Measurements from ENCODE around the gene MYO1G. TPM values are rescaled to one million over a fixed set of nuclear protein-coding genes. Genes with fewer than 3 reads are reported as not detected.

Gene MYO1G
- total RNA-seq, 1 donor from 2014 or later: 6.0 TPM

DNA sequence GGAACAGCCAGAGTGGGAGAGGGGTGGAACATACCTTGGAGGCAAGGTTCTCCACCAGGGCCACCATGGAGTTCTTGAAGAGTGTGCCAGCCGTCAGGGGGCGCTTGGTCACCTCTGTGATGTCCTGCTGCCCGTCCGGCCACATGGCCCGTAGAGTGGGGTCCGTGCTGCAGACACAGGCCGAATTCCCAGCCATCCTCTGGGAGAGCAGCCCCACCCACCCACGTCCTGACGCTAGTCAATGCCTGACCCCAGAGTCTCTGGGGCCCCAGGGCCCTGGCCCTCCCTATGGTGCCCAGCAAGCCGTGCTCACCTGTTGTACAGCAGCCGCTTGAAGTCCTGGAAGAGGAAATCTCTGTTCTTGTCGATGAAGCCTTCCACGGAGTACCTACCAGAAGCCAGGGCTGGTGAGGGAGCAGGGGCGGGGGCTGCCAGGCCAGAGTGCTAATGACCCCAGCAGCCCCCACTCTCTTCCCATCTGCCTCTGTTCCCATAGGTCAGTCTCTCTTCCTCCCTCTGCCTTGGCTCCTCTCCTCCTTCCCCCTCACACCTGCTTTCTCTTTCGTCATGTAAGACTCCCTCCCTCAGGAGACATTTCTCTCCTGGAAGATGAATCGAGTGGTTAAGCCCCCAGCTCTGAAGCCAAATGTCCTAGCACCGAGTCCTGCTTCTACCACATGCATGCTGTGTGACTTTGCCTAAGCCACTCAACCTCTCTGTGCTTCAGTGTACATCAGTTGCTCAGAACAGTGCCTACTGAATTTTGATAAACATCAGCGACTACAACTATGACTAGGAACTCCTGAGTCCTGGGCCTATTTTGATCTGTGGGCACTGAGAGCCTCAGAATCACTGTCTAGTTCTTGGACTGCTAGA lies 11.0 kb downstream of the MYO1G start:
- DNase-seq (ENCODE audit: low spot score): no peak

- no peak for DNase-seq (ENCODE audit: low spot score)
Measured at GRCh38 chr7:44966731-44967538, 11.9 kb downstream of the MYO1G start.

DNA sequence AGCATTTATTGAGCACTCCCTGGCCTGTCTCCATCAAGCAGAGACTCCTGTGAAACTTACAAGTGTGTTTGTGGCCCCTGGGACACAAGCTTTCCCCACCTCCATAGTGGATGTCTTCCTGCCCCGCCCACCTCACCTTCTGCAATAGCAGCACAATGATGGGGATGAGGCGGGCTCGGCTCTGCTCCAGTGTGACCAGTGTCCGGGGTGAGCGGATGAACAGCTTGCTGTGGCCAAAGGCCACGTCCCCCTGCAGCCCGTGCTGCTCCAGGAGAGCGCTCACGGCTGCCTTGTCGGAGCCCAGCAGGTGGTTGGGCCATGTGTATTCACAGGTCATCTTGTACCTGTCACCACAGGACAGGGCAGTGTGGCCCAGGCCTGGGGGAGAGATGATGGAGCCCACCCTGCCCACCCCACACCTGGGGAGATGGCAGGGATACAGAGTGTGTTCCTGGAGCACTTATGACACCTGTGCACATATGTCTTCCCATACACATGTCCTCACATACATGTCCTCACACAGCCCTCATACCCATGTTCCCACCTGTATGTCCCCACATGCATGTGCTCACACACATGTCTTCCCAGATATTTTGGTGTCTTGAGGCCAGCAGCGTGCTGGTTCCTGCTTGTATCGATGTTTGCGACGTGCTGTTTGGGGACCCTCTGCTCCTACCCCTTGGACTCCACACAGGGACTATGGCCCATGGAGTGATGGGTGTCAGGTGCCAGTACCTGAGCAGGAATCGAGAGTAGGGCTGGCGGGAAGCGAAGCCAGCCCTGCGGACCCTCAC lies 12.7 kb downstream of the MYO1G start:
- no peak for DNase-seq (ENCODE audit: low spot score)

GRCh38 chr7:44965441-44965903 lies 13.3 kb downstream of the MYO1G start:
- DNase-seq (ENCODE audit: low spot score): no peak

- no peak for DNase-seq (ENCODE audit: low spot score)
Measured at GRCh38 chr7:44964831-44965440, 13.9 kb downstream of the MYO1G start.

- DNase-seq (ENCODE audit: low spot score): no peak
Measured at GRCh38 chr7:44964384-44964830, 14.4 kb downstream of the MYO1G start.

DNA sequence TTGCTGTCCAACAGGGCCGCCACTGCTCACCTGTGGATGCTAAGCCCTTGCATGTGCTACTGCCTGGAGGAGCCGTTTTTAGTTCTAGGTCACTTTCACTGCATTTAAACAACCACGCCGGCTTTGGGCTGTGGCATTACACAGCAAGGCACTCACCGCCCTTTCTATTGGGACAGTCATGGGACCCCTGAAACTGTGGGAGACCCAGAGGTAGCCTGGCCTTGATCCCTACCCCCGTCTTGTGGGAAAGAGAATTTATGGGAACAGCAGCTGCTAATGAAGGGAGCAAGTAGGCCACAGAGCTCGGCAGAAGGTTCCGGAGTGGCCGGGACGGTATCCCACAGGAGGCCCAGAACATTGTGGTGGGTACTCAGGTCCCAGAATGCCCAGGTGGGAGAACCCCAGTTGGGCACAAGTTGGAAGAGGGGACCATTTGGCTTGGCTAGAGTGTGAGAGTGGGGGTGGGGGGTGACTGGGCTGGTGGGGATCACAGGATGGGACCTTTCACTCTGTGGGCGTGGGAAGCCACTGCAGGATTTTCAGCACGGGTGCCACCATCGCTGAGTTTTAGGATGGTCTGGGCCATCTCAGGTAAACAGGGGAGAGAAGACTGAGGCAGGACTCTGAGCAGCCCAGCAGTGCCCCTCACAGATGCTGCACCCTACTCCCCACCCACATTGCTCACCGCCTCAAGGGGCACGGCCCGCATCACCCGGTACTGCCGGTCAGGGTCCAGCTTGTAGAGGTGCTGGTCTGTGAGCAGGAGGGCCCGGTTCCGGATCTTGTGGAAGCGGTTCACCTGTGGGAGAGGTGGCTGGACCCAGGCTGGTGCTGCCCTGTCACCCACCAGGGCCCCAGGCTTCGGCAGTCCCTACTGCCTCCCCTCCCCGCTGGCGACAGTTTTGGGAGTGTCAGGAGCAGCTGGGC lies 15.2 kb downstream of the MYO1G start:
- DNase-seq (ENCODE audit: low spot score): no peak

DNA sequence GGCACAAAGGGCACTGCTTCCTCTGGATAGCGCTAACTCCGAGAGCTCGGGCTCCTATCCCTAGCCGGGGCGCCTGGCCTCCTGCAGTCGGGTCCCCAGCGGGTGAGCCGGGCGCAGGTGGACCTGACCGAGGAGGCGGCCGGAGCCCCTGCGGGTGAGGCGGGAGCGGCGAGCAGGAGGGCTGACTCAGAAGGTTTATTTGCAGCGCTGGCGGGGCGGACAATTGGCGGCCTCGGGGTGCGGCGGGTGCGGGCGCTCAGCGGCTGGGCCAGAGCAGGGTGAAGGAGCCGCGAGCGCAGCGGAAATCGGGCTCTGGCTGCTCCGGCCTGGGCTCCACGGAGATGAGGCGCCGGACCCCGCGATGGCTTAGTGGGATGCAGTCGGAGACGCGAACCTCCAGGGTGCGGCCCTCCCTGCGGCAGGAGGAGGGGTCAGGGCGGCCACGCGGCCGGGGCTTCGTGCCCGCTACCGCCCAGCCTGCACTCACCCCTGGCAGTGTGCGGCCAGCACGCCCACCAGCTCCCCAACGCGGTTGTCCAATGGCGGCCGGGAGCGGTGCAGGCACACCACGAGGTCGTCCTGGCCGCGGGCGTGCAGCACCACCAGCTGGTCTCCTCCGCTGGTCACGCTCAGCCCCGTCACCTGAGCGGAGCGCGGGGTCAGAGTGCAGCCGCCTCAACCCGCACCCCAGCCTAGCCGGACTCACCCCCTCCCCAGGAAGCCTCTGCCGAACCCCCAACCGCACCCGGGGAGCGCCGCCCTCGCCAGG lies 16.1 kb downstream of the MYO1G start:
- DNase-seq (ENCODE audit: low spot score): no peak

- no peak for DNase-seq (ENCODE audit: low spot score)
Measured at GRCh38 chr7:44961844-44962482, 16.9 kb downstream of the MYO1G start.

GRCh38 chr7:44960011-44960580 lies 18.7 kb downstream of the MYO1G start:
- DNase-seq (ENCODE audit: low spot score): no peak

GRCh38 chr7:44959433-44959951 lies 19.3 kb downstream of the MYO1G start:
- DNase-seq (ENCODE audit: low spot score): no peak

- no peak for DNase-seq (ENCODE audit: low spot score)
Measured at GRCh38 chr7:44958645-44959344, 20.0 kb downstream of the MYO1G start.

GRCh38 chr7:44956157-44956766 lies 22.6 kb downstream of the MYO1G start:
- DNase-seq (ENCODE audit: low spot score): no peak

- no peak for DNase-seq (ENCODE audit: low spot score)
Measured at GRCh38 chr7:44955733-44956132, 23.1 kb downstream of the MYO1G start.

DNA sequence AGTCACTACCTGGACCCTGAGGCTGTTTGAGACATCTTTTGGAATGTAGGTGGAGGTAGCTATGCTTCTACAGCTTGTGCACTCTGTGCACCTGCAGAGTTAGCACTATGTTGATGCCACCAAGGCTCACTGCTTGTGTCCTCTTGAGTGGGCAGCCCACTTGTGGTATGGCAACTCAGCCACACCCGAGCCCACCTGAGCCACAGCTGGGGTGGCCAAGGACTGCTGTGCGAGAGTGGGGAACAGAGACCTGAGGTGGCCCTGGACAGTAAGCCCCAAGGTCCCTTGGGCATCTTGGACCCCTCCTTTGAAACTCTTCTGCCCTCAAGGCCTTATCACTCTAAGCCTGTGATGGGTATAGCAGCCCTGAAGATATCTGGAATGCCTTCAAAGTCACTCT lies 25.7 kb downstream of the MYO1G start:
- no peak for DNase-seq (ENCODE audit: low spot score)

DNA sequence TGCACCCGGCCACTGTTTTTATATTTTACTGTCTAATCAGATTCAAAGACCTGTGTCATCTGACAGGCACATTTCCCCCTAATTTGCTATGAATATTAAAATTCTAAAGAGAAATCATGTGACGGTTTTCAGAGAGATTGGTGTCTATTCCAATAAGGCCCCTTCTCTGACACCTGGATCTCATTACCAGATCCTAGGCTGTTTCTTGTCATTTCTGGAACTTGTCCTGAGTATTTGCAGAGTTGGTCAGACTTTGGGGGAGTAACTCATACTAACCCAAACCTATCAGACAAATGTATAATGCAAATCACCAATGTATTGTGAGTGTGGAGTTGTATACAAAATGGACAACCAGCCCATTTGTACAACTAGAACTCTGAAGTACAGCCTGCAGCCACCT lies 29.5 kb downstream of the MYO1G start:
- no peak for DNase-seq (ENCODE audit: low spot score)

DNA sequence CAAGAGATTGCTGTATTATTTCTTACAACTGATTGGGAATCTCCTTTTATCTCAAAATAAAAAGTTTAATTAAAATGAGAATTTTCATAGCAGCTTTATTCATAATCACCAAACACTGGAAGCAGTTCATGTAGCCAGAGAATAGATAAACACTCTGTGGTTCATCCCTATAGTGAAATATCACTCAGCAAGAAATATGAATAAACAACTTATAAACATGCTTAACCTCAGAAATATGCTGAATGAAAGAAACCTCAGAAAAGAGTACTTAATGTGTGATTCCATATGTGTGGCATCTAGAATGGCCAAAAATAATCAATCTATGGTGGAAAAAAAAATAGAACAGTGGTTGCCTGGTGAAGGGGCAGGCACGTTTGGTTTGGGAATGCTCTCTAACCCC lies 33.3 kb downstream of the MYO1G start:
- no peak for DNase-seq (ENCODE audit: low spot score)

Measured in mucosa of gallbladder (tissue), 1 donor.